Inferior parietal cortex (tissue), 1 donor: ENCODE data around the gene CRMP1.
"Not testable (repeated sequence)": the region's sequence is repeated elsewhere in the genome, so short reads cannot be mapped to it uniquely, and the experiment has no call there.

Source experiments
- DNase-seq: peaks from one replicate; pipeline ENCODE4 v3.0.0-alpha.2; 2016; ENCODE audit errors: extremely low spot score

CRMP1 gene

GRCh38 chr4:5856362-5856761 lies 36.5 kb downstream of the CRMP1 start:
- not testable (repeated sequence) for DNase-seq

GRCh38 chr4:5854929-5855328 lies 38.0 kb downstream of the CRMP1 start:
- no peak for DNase-seq

GRCh38 chr4:5852523-5853202 lies 40.2 kb downstream of the CRMP1 start:
- DNase-seq: no peak

- DNase-seq: no peak
Measured at GRCh38 chr4:5851637-5852301, 41.1 kb downstream of the CRMP1 start.

GRCh38 chr4:5845035-5845905 lies 47.6 kb downstream of the CRMP1 start:
- peak; percentile 55 for DNase-seq

GRCh38 chr4:5843573-5844530 lies 49.0 kb downstream of the CRMP1 start:
- DNase-seq: no peak

GRCh38 chr4:5842456-5842855 lies 50.4 kb downstream of the CRMP1 start:
- no peak for DNase-seq

- peak; percentile 22 for DNase-seq
Measured at GRCh38 chr4:5839751-5840674, 52.9 kb downstream of the CRMP1 start.

GRCh38 chr4:5839332-5839731 lies 53.6 kb downstream of the CRMP1 start:
- DNase-seq: no peak

GRCh38 chr4:5837483-5837882 lies 55.4 kb downstream of the CRMP1 start:
- not testable (repeated sequence) for DNase-seq

GRCh38 chr4:5836943-5837342 lies 55.9 kb downstream of the CRMP1 start:
- DNase-seq: no peak

GRCh38 chr4:5828005-5828391 lies 64.9 kb downstream of the CRMP1 start:
- no peak for DNase-seq

GRCh38 chr4:5827108-5828004 lies 65.5 kb downstream of the CRMP1 start:
- DNase-seq: no peak

GRCh38 chr4:5826437-5827107 lies 66.3 kb downstream of the CRMP1 start:
- DNase-seq: no peak

- DNase-seq: no peak
Measured at GRCh38 chr4:5825321-5826041, 67.4 kb downstream of the CRMP1 start.

- peak; percentile 34 for DNase-seq
Measured at GRCh38 chr4:5824635-5825034, 68.3 kb downstream of the CRMP1 start.

GRCh38 chr4:5824227-5824626 lies 68.7 kb downstream of the CRMP1 start:
- no peak for DNase-seq
